ENCODE data around the gene S100A14. TPM values are rescaled to one million over a fixed set of nuclear protein-coding genes. Genes with fewer than 3 reads are reported as not detected.

The S100A14 gene
- polyA plus RNA-seq, 1 of the 3 experiments (the other 2 are of a cell fraction): 0.15 TPM

DNA sequence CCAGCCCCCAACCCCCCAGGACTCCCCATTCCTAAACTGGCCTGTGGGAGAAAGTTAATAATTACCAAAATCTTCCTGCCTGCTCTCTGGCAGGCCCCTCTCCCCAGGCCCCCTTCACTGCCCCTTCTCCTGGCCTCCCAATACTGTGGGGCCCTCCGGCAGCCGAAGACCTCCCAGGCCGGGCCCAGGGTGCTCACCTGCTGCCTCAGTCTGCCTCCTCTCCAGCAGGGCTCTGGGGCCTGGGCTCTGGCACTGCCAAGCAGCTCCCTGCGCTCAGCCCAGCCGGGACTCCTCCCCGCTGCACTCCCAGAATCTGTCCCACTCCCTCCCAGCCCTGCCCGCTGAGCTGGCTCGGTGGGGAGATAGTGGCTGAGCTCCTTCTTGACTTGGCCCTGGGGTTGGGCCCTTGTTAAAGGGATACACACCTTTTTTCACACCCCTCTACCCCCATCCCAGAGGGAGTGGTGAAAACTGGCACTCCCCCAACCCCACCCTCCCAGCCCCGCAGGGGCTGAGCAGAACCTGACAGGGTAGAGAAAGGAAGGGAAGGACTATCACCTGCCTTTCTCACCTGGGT is 3.3 kb downstream of the S100A14 start, which contains the start of gene S100A16:
S100A16 (minus strand) TSS at position 383 of the 577 bp plus-strand sequence. CDS start 4,986 bp downstream, outside the sequence.
- Histone ChIP-seq H3K79me2 (ENCODE audit: insufficient read depth) (peaks cover 37% of the 10 kb centered on the region), H3K36me3 (replicated peaks in 1 of 2; ENCODE audit: control insufficient read depth in 1 of 2, insufficient read depth in 2 of 2, low read length in 1 of 2) (peaks cover 0 to under 1% of the 10 kb centered on the region in 2 experiments), H4K20me1 (ENCODE audit: insufficient read depth) (no peaks in the 10 kb centered on the region), H3K27me3 (ENCODE audit: insufficient read depth) (no peaks in the 10 kb centered on the region), H3K4me2 (peak within 1 kb of the TSS; percentile 67), H3K4me1 (ENCODE audit: control insufficient read depth in 1 of 2, insufficient read depth in 2 of 2, low read depth in 1 of 2, low read length in 1 of 2) (peaks cover 15 to 25% of the 10 kb centered on the region in 2 experiments; a peak in 3 of 4 replicates), H3K9me3 (no peaks in the 10 kb centered on the region), H3F3A (replicated peaks; ENCODE audit: insufficient read depth) (peaks cover 9% of the 10 kb centered on the region), H2AFZ (ENCODE audit: low read depth) (no peak within 1 kb of the TSS), H3K9me2 (no peaks in the 10 kb centered on the region), H3K4me3 (ENCODE audit: low read depth in 2 of 2, low read length in 1 of 2) (peak within 1 kb of the TSS; percentile 49 to 51), H3K9ac (peak within 1 kb of the TSS; percentile 67), H3K27ac (ENCODE audit: low read depth in 2 of 2, low read length in 1 of 2) (peak within 1 kb of the TSS in 1 of 2 experiments; percentile 9; a peak in 1 of 4 replicates)
- WGBS (ENCODE audit: low lambda C conversion rate): 68% methylated on average over 7 of the region's 9 CpGs
- CTCF ChIA-PET: interaction anchor here (2.0 to 6.4 kb wide), 4 partner anchors 10 to 102 kb away, joined by 10 to 62 read pairs (median 11); partner anchors contain the start of genes S100A1 and S100A13
- POLR2A ChIA-PET: no interaction called here
- DNase-seq: no peak
- TF ChIP-seq SMC3 (IDR thresholded peaks at IDR 0.05; ENCODE audit: low read depth, low read length) (no peak), MXI1 (IDR thresholded peaks at IDR 0.05; ENCODE audit: low read depth, low read length) (no peak), EP300 (IDR thresholded peaks at IDR 0.05; ENCODE audit: borderline replicate concordance in 1 of 2, low read depth in 1 of 2, low read length in 1 of 2) (no peak)

DNA sequence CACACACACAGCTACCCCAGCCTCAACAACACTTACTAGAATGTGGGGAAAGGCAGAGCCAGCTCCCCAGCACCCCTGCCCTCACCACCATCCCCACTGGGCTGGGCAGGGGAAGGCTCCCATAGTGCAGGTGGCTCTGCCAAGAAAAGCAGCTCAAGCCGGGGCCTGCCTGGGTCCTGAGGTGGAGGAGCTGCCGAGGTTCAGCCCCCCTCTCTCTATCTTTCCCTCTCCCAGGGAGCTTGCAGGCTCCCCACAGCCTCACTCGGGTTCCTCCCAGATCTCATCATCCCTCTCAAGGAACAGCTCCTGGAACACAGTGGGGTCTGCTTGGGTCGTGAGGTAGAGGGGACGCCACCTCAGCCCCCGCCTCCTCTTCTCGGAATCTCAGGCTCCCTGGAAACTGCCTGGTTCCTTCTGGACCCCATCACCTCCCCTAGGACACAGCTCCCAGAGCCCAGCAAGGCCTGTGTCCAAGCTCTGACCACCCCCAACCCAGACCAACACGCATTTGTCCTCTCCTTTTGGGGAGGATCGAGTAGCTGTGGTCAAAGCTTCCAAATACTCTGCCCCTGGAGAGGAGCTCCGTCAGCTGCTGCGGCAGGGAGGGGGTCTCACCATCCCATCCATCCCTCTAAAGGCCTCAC is 3.9 kb downstream of the S100A14 start:
- WGBS (ENCODE audit: low lambda C conversion rate): 88% methylated on average over 9 of the region's 11 CpGs

DNA sequence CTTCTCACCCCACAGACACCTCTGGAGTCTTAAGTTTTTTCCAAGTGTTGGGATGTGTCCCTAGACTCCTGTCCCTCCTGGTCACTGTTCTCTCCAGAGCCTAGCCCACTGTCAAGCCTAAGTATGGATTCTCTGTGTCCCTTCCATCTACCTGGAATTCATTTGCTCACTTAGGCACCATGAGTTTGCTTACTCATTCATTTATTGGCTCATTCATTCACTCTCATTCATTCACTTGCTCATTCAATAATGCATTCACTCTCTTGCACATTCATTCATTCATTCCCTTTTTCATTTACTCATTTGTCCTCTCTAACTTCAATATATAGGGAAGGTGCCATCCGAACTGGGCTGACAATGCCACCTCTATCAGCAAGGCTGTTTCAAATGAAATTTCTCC is 4.8 kb downstream of the S100A14 start:
- Histone ChIP-seq H3K27ac (ENCODE audit: low read depth in 2 of 2, low read length in 1 of 2) (no peak overlapping the region), H3K9ac (no peak overlapping the region), H3K4me1 (ENCODE audit: control insufficient read depth in 1 of 2, insufficient read depth in 2 of 2, low read depth in 1 of 2, low read length in 1 of 2) (peaks cover 15 to 23% of the 10 kb centered on the region in 2 experiments; a peak in 3 of 4 replicates), H3K4me2 (peak overlapping the region; percentile 67), H3K36me3 (replicated peaks in 1 of 2; ENCODE audit: control insufficient read depth in 1 of 2, insufficient read depth in 2 of 2, low read length in 1 of 2) (peaks cover 13 to 15% of the 10 kb centered on the region in 2 experiments), H3K79me2 (ENCODE audit: insufficient read depth) (peaks cover 51% of the 10 kb centered on the region), H3F3A (replicated peaks; ENCODE audit: insufficient read depth) (peaks cover 19% of the 10 kb centered on the region), H2AFZ (ENCODE audit: low read depth) (no peak overlapping the region), H4K20me1 (ENCODE audit: insufficient read depth) (no peaks in the 10 kb centered on the region), H3K27me3 (ENCODE audit: insufficient read depth) (no peaks in the 10 kb centered on the region), H3K9me2 (no peaks in the 10 kb centered on the region), H3K4me3 (ENCODE audit: low read depth in 2 of 2, low read length in 1 of 2) (peak overlapping the region; percentile 49 to 51; a peak in 2 of 4 replicates), H3K9me3 (no peaks in the 10 kb centered on the region)
- 83% methylated on average over 1 of the region's 1 CpG for WGBS (ENCODE audit: low lambda C conversion rate)
- no peak for DNase-seq
- ChIA-PET POLR2A (no interaction called here), CTCF (interaction anchor here (1.4 to 3.5 kb wide), 3 partner anchors 8 to 40 kb away, joined by 5 to 11 read pairs (median 10); no protein-coding TSS in a partner anchor)
- no peak for TF ChIP-seq RFX5 (IDR thresholded peaks at IDR 0.05; ENCODE audit: low read length)
- TF ChIP-seq, protein P1, sequence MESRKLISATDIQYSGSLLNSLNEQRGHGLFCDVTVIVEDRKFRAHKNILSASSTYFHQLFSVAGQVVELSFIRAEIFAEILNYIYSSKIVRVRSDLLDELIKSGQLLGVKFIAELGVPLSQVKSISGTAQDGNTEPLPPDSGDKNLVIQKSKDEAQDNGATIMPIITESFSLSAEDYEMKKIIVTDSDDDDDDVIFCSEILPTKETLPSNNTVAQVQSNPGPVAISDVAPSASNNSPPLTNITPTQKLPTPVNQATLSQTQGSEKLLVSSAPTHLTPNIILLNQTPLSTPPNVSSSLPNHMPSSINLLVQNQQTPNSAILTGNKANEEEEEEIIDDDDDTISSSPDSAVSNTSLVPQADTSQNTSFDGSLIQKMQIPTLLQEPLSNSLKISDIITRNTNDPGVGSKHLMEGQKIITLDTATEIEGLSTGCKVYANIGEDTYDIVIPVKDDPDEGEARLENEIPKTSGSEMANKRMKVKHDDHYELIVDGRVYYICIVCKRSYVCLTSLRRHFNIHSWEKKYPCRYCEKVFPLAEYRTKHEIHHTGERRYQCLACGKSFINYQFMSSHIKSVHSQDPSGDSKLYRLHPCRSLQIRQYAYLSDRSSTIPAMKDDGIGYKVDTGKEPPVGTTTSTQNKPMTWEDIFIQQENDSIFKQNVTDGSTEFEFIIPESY (IDR thresholded peaks at IDR 0.05; ENCODE audit: borderline replicate concordance, low read depth): no peak
- no peak for TF ChIP-seq TEAD4 (IDR thresholded peaks at IDR 0.05; ENCODE audit: borderline replicate concordance, insufficient read depth)
- no peak for TF ChIP-seq NRF1 (IDR thresholded peaks at IDR 0.05; ENCODE audit: low read depth, low read length)
- TF ChIP-seq SMC3 (IDR thresholded peaks at IDR 0.05; ENCODE audit: low read depth, low read length): no peak
- TF ChIP-seq NFIC (IDR thresholded peaks at IDR 0.05; ENCODE audit: borderline replicate concordance): no peak
- TF ChIP-seq, protein P2, sequence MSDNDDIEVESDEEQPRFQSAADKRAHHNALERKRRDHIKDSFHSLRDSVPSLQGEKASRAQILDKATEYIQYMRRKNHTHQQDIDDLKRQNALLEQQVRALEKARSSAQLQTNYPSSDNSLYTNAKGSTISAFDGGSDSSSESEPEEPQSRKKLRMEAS (IDR thresholded peaks at IDR 0.05; ENCODE audit: low read depth): no peak
- no peak for TF ChIP-seq RCOR1 (IDR thresholded peaks at IDR 0.05; ENCODE audit: low read length)
- no peak for TF ChIP-seq POLR2AphosphoS5 (IDR thresholded peaks at IDR 0.05; ENCODE audit: low read depth, low read length)
- TF ChIP-seq, protein P3, sequence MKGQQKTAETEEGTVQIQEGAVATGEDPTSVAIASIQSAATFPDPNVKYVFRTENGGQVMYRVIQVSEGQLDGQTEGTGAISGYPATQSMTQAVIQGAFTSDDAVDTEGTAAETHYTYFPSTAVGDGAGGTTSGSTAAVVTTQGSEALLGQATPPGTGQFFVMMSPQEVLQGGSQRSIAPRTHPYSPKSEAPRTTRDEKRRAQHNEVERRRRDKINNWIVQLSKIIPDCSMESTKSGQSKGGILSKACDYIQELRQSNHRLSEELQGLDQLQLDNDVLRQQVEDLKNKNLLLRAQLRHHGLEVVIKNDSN (IDR thresholded peaks at IDR 0.05; ENCODE audit: borderline replicate concordance, low read depth): no peak
- no peak for TF ChIP-seq RXRA (IDR thresholded peaks at IDR 0.05; ENCODE audit: borderline replicate concordance, low read depth)

More for the DNA sequence above, 3.9 kb downstream of the S100A14 start:
- peak overlapping the region; percentile 67 for H3K9ac ChIP-seq
- peak overlapping the region; percentile 49 to 51; a peak in 3 of 4 replicates for H3K4me3 ChIP-seq (ENCODE audit: low read depth in 2 of 2, low read length in 1 of 2)
- peak overlapping the region; percentile 67 for H3K4me2 ChIP-seq
- no peaks in the 10 kb centered on the region for H3K9me2 ChIP-seq
- H3K36me3 ChIP-seq (replicated peaks in 1 of 2; ENCODE audit: control insufficient read depth in 1 of 2, insufficient read depth in 2 of 2, low read length in 1 of 2): peaks cover 6 to 7% of the 10 kb centered on the region in 2 experiments
- TF ChIP-seq ELF1 (IDR thresholded peaks at IDR 0.05): no peak
- TF ChIP-seq, protein P4, sequence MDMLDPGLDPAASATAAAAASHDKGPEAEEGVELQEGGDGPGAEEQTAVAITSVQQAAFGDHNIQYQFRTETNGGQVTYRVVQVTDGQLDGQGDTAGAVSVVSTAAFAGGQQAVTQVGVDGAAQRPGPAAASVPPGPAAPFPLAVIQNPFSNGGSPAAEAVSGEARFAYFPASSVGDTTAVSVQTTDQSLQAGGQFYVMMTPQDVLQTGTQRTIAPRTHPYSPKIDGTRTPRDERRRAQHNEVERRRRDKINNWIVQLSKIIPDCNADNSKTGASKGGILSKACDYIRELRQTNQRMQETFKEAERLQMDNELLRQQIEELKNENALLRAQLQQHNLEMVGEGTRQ (IDR thresholded peaks at IDR 0.05; ENCODE audit: borderline replicate concordance, low read depth, low read length): no peak
- TF ChIP-seq FOXM1 (IDR thresholded peaks at IDR 0.05; ENCODE audit: low read depth): no peak
- TF ChIP-seq RXRA (IDR thresholded peaks at IDR 0.05; ENCODE audit: borderline replicate concordance, low read depth): no peak
- H4K20me1 ChIP-seq (ENCODE audit: insufficient read depth): no peaks in the 10 kb centered on the region
- H3K9me3 ChIP-seq: no peaks in the 10 kb centered on the region
- peak overlapping the region in 1 of 2 experiments; percentile 9; a peak in 1 of 4 replicates for H3K27ac ChIP-seq (ENCODE audit: low read depth in 2 of 2, low read length in 1 of 2)
- H2AFZ ChIP-seq (ENCODE audit: low read depth): no peak overlapping the region
- H3F3A ChIP-seq (replicated peaks; ENCODE audit: insufficient read depth): peaks cover 10% of the 10 kb centered on the region
- POLR2A ChIA-PET: no interaction called here
- H3K79me2 ChIP-seq (ENCODE audit: insufficient read depth): peaks cover 43% of the 10 kb centered on the region
- H3K4me1 ChIP-seq (ENCODE audit: control insufficient read depth in 1 of 2, insufficient read depth in 2 of 2, low read depth in 1 of 2, low read length in 1 of 2): peaks cover 15 to 23% of the 10 kb centered on the region in 2 experiments; a peak in 3 of 4 replicates
- CTCF ChIA-PET: interaction anchor here (2.0 to 3.5 kb wide), 3 partner anchors 9 to 101 kb away, joined by 10 to 11 read pairs (median 11); no protein-coding TSS in a partner anchor
- DNase-seq: no peak
- H3K27me3 ChIP-seq (ENCODE audit: insufficient read depth): no peaks in the 10 kb centered on the region

Measured in SK-N-SH (cell line).